IMR-90 (cell line): ENCODE results near the gene JMJD1C. TPM values are rescaled to one million over a fixed set of nuclear protein-coding genes. Genes with fewer than 3 reads are reported as not detected.

Experiments
- ATAC-seq: fragments of 200-7000 bp; cut with Tn5 transposase; 2 replicates; pipeline ENCODE4 v1.9.1; 2020; ENCODE audit warnings: low read depth, mild to moderate bottlenecking, moderate library complexity
- BruUV-seq: library from RNA; stranded (reverse); fragments of 400-500 nt; replicated peaks from 2 replicates; lab custom pipeline; 2021; lab: Mats Ljungman, UMichigan
- CTCF ChIA-PET: fragments of 300-600 bp; formaldehyde crosslinking; extraction: SDS; loops from one replicate; lab custom pipeline; 2021; ENCODE audit warnings: antibody characterized with exemption; lab: Yijun Ruan, JAX
- POLR2A ChIA-PET: fragments of 300-600 bp; sonication (Branson Sonifier 250); formaldehyde crosslinking; loops from one replicate; lab custom pipeline; 2022; ENCODE audit warnings: antibody characterized with exemption; ENCODE audit not compliant: unreplicated experiment; lab: Charles Lee
- DNase-seq: peaks from one replicate; pipeline ENCODE4 v3.0.0; 2013
- H2AFZ ChIP-seq: replicated peaks from 2 replicates; pipeline ENCODE3; 2013; ENCODE audit warnings: low read length, mild to moderate bottlenecking; ENCODE audit not compliant: poor library complexity
- H2AK5ac ChIP-seq: 2 replicates; pipeline ENCODE4 v1.6.1; 2013; ENCODE audit warnings: low read depth, low read length, inconsistent platforms
- H2AK9ac ChIP-seq: replicated peaks from 2 replicates; pipeline ENCODE3; 2013; ENCODE audit warnings: mild to moderate bottlenecking, low read depth, low read length, moderate library complexity; ENCODE audit not compliant: poor library complexity
- H2BK120ac ChIP-seq: 2 replicates; pipeline ENCODE4 v1.6.1; 2013; ENCODE audit warnings: low read depth, low read length, inconsistent platforms
- H2BK15ac ChIP-seq: 3 replicates; pipeline ENCODE4 v1.6.1; 2013; ENCODE audit warnings: low read depth, low read length, inconsistent platforms
- H2BK20ac ChIP-seq: 2 replicates; pipeline ENCODE4 v1.6.1; 2013; ENCODE audit warnings: low read depth, mild to moderate bottlenecking, inconsistent platforms, low read length, moderate library complexity
- H2BK5ac ChIP-seq: 2 replicates; pipeline ENCODE4 v1.6.1; 2013; ENCODE audit warnings: mild to moderate bottlenecking, low read depth, low read length, inconsistent platforms; ENCODE audit not compliant: poor library complexity, severe bottlenecking
- H3K14ac ChIP-seq: replicated peaks from 2 replicates; pipeline ENCODE4 v1.6.1; 2013; ENCODE audit warnings: low read depth, low read length, inconsistent platforms
- H3K18ac ChIP-seq: 2 replicates; pipeline ENCODE4 v1.6.1; 2013; ENCODE audit warnings: low read depth, low read length, control low read depth
- H3K23ac ChIP-seq: 2 replicates; pipeline ENCODE4 v1.6.1; 2013; ENCODE audit warnings: low read depth, low read length, inconsistent platforms
- H3K27ac ChIP-seq: 2 replicates; pipeline ENCODE4 v1.5.1; 2013; ENCODE audit warnings: mild to moderate bottlenecking, control low read depth, low read length; ENCODE audit not compliant: insufficient read depth
- H3K27me3 ChIP-seq: 2 replicates; pipeline ENCODE4 v1.6.1; 2013; ENCODE audit warnings: low read length; ENCODE audit not compliant: control insufficient read depth, insufficient read depth
- H3K36me3 ChIP-seq: 2 replicates; pipeline ENCODE4 v1.6.1; 2013; ENCODE audit warnings: low read length, mixed read lengths; ENCODE audit not compliant: control insufficient read depth, insufficient read depth
- H3K4ac ChIP-seq: 2 replicates; pipeline ENCODE4 v1.6.1; 2013; ENCODE audit warnings: low read depth, low read length, inconsistent platforms
- H3K4me1 ChIP-seq: 2 replicates; pipeline ENCODE4 v1.6.1; 2013; ENCODE audit warnings: low read length, mixed read lengths; ENCODE audit not compliant: control insufficient read depth, insufficient read depth
- H3K4me2 ChIP-seq: 2 replicates; pipeline ENCODE4 v1.6.1; 2013; ENCODE audit warnings: low read depth, mild to moderate bottlenecking, control low read depth, low read length, moderate library complexity
- H3K4me3 ChIP-seq: 2 replicates; pipeline ENCODE4 v1.5.1; 2013; ENCODE audit warnings: low read depth, mild to moderate bottlenecking, control low read depth, low read length, moderate library complexity; ENCODE audit not compliant: insufficient read depth
- H3K56ac ChIP-seq: 2 replicates; pipeline ENCODE4 v1.6.1; 2013; ENCODE audit warnings: low read length, inconsistent platforms; ENCODE audit not compliant: insufficient read depth; ENCODE audit errors: extremely low read depth
- H3K79me1 ChIP-seq, 2 experiments: 2 replicates each; pipeline ENCODE4 v1.6.1; 2013; ENCODE audit warnings: low read length in 2 of 2, inconsistent platforms in 1 of 2, low read depth in 1 of 2
- H3K9ac ChIP-seq: 2 replicates; pipeline ENCODE4 v1.6.1; 2013; ENCODE audit warnings: low read depth, low read length, control low read depth
- H3K9me1 ChIP-seq: 2 replicates; pipeline ENCODE4 v1.6.1; 2013; ENCODE audit warnings: low read length, inconsistent platforms; ENCODE audit not compliant: insufficient read depth
- H3K9me3 ChIP-seq: 2 replicates; pipeline ENCODE4 v1.6.1; 2013; ENCODE audit warnings: low read length; ENCODE audit not compliant: control insufficient read depth, insufficient read depth
- H4K20me1 ChIP-seq: 2 replicates; pipeline ENCODE4 v1.6.1; 2013; ENCODE audit warnings: low read length, inconsistent platforms; ENCODE audit not compliant: insufficient read depth
- H4K5ac ChIP-seq: 2 replicates; pipeline ENCODE4 v1.6.1; 2013; ENCODE audit warnings: mild to moderate bottlenecking, low read depth, low read length, control low read depth
- H4K8ac ChIP-seq, 2 experiments: 2 replicates each; pipeline ENCODE4 v1.6.1; 2013; ENCODE audit warnings: low read depth in 2 of 2, low read length in 2 of 2, control low read depth in 1 of 2, inconsistent platforms in 1 of 2
- H4K91ac ChIP-seq: 2 replicates; pipeline ENCODE4 v1.6.1; 2013; ENCODE audit warnings: low read depth, low read length, inconsistent platforms; ENCODE audit not compliant: insufficient read depth
- CEBPB ChIP-seq: IDR thresholded peaks from 2 replicates; pipeline ENCODE4 v1.6.1; 2012; ENCODE audit warnings: low read depth, low read length, improper control_type of control experiment
- CHD1 ChIP-seq: IDR thresholded peaks from 2 replicates; pipeline ENCODE4 v1.6.1; 2012; ENCODE audit warnings: low read depth, low read length, improper control_type of control experiment
- CTCF ChIP-seq: conservative IDR thresholded peaks from 2 replicates; pipeline ENCODE4 v1.5.1; 2012; ENCODE audit warnings: mild to moderate bottlenecking, low read depth, low read length, improper control_type of control experiment
- RFX5 ChIP-seq: IDR thresholded peaks from 2 replicates; pipeline ENCODE4 v1.8.0; 2012; ENCODE audit warnings: low read depth, mild to moderate bottlenecking, low read length, moderate library complexity
- WGBS, 2 experiments: methylation state at CpG; one replicate each; pipeline versions ENCODE4 v1.1.5 to v1.1.7; 2013; ENCODE audit warnings: missing lambda C conversion rate in 2 of 2; ENCODE audit not compliant: insufficient read length in 1 of 2; ENCODE audit errors: extremely low coverage in 2 of 2; 5-methylcytosine and 5-hydroxymethylcytosine counted together
- dilution Hi-C: fragments of 300-500 bp; cut with HindIII; formaldehyde crosslinking; loops from one replicate; pipeline ENCODE4 v1.14.3; 2018; ENCODE audit warnings: low sequenced_read_pairs; ENCODE audit not compliant: unreplicated experiment
- in situ Hi-C: fragments of 300-500 bp; cut with MboI; formaldehyde crosslinking; loops from 3 replicates; pipeline ENCODE4 v1.14.3; 2019; ENCODE audit warnings: low sequenced_read_pairs, inconsistent platforms, mixed read lengths
- intact Hi-C: fragments of 100-400 bp; cut with micrococcal nuclease; formaldehyde crosslinking; loops from 2 replicates; pipeline ENCODE4 v1.10.0; 2022
- polyA plus RNA-seq, 3 experiments: library from polyadenylated mRNA; depleted of rRNA; stranded (reverse); fragments of >200 nt; gene quantifications; 2 replicates each; pipeline ENCODE4 v1.2.3, GENCODE V29; 2012; ENCODE audit warnings: low replicate concordance in 1 of 3
- total RNA-seq: library from RNA; depleted of rRNA; stranded (reverse); fragments of >200 nt; gene quantifications from 2 replicates; pipeline ENCODE4 v1.2.3, GENCODE V29; 2012

The JMJD1C gene
- total and polyA plus RNA-seq, 2 of the 4 experiments (the other 2 are of a cell fraction) = 15.6 to 96.8 TPM

DNA sequence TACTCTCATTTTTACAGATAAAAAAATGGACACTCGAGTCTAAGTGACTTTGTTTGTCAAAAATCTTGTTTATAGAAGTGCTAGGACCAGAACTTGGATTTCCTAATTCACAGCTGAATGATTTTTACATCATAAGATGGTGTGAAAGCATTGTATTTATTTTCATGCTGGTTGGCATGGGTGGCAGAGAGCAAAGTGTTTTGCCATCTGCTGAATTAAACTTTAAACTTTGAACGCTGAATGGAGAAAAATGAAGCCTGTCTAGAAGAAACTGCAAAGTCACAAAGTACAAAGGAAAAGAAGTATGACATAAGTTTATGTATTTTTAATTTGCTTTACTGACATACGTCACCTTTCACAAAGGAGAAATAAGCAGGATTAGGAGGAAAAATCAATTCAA is 190.7 kb downstream of the JMJD1C start:
- intact Hi-C loops (no loop called here), dilution Hi-C loops (no loop called here), in situ Hi-C loops (no loop called here)
- no peak overlapping the region for H2AK5ac ChIP-seq
- no peak overlapping the region for H4K91ac ChIP-seq
- CTCF ChIA-PET = no interaction called here
- H2BK120ac ChIP-seq = no peak overlapping the region
- no peak overlapping the region for H2AK9ac ChIP-seq
- no peaks in the 10 kb centered on the region for H3K9me3 ChIP-seq
- H2AFZ ChIP-seq = no peak overlapping the region
- no peak overlapping the region for H3K4ac ChIP-seq
- no peak overlapping the region for H2BK5ac ChIP-seq
- no CpG with 5 or more reads among the region's 3 CpGs for WGBS, 2 experiments
- H3K23ac ChIP-seq = no peak overlapping the region
- POLR2A ChIA-PET = no interaction called here
- DNase-seq (no peak), ATAC-seq (no peak)
- BruUV-seq = no TSS peak
- H3K18ac ChIP-seq = no peak overlapping the region
- peaks cover 4% of the 10 kb centered on the region for H3K4me1 ChIP-seq
- H3K9me1 ChIP-seq = peaks cover 7% of the 10 kb centered on the region; the same call in 1 of the 2 replicates
- H3K27ac ChIP-seq = no peak overlapping the region
- H2BK15ac ChIP-seq = no peak overlapping the region
- no peak overlapping the region for H3K14ac ChIP-seq
- no peak for TF ChIP-seq CEBPB
- no peak for TF ChIP-seq CHD1
- TF ChIP-seq CTCF = no peak
- TF ChIP-seq RFX5 = no peak
- no peaks in the 10 kb centered on the region; the same call in 1 of the 2 replicates for H4K20me1 ChIP-seq
- H3K4me3 ChIP-seq = no peak overlapping the region
- no peak overlapping the region for H4K5ac ChIP-seq
- no peak overlapping the region for H3K4me2 ChIP-seq
- no peaks in the 10 kb centered on the region for H3K36me3 ChIP-seq
- no peak overlapping the region for H3K56ac ChIP-seq
- H2BK20ac ChIP-seq = no peak overlapping the region
- no peak overlapping the region for H4K8ac ChIP-seq
- peaks cover 8 to 49% of the 10 kb centered on the region in 2 experiments; a peak in 3 of 4 replicates for H3K79me1 ChIP-seq
- H3K9ac ChIP-seq = no peak overlapping the region
- no peaks in the 10 kb centered on the region for H3K27me3 ChIP-seq
